Progenitor cell of endocrine pancreas (in vitro differentiated cells): ENCODE measurements around the gene SLC25A10. TPM values are rescaled to one million over a fixed set of nuclear protein-coding genes. Genes with fewer than 3 reads are reported as not detected.
A peak's percentile ranks its signal among the peaks of the same experiment; 100 is the strongest.

Experiments
- DNase-seq: peaks from one replicate; pipeline ENCODE4 v3.0.0; 2021; ENCODE audit warnings: low spot score; ENCODE audit not compliant: unreplicated experiment
- H3K27ac Mint-ChIP-seq: 2 replicates; pipeline ENCODE4 v1.8.0; 2021; ENCODE audit warnings: mild to moderate bottlenecking, moderate library complexity, mixed read lengths
- H3K27me3 Mint-ChIP-seq: 2 replicates; pipeline ENCODE4 v1.8.0; 2021; ENCODE audit warnings: mixed read lengths
- H3K36me3 Mint-ChIP-seq: 2 replicates; pipeline ENCODE4 v1.8.0; 2022; ENCODE audit warnings: mixed read lengths; ENCODE audit not compliant: insufficient read depth
- H3K4me1 Mint-ChIP-seq: 2 replicates; pipeline ENCODE4 v1.8.0; 2021; ENCODE audit warnings: low read depth, mixed read lengths
- H3K4me3 Mint-ChIP-seq: 2 replicates; pipeline ENCODE4 v1.8.0; 2021; ENCODE audit warnings: low read depth, mild to moderate bottlenecking, moderate library complexity, mixed read lengths
- H3K9me3 Mint-ChIP-seq: 2 replicates; pipeline ENCODE4 v1.8.0; 2021; ENCODE audit warnings: low read depth, mixed read lengths
- total RNA-seq: library from RNA; stranded (reverse); gene quantifications from 2 replicates; pipeline ENCODE4 v1.2.1, GENCODE V29; 2021
- TF ChIP-seq, protein P1 (sequence below): fragments of 200-600 bp; sonication (generic); IDR thresholded peaks from one replicate; pipeline ENCODE4 v1.5.0; 2021; ENCODE audit warnings: antibody characterized with exemption, mild to moderate bottlenecking; ENCODE audit not compliant: unreplicated experiment

Gene SLC25A10
- total RNA-seq, 1 donor from 2014 or later, result 36.9 TPM

DNA sequence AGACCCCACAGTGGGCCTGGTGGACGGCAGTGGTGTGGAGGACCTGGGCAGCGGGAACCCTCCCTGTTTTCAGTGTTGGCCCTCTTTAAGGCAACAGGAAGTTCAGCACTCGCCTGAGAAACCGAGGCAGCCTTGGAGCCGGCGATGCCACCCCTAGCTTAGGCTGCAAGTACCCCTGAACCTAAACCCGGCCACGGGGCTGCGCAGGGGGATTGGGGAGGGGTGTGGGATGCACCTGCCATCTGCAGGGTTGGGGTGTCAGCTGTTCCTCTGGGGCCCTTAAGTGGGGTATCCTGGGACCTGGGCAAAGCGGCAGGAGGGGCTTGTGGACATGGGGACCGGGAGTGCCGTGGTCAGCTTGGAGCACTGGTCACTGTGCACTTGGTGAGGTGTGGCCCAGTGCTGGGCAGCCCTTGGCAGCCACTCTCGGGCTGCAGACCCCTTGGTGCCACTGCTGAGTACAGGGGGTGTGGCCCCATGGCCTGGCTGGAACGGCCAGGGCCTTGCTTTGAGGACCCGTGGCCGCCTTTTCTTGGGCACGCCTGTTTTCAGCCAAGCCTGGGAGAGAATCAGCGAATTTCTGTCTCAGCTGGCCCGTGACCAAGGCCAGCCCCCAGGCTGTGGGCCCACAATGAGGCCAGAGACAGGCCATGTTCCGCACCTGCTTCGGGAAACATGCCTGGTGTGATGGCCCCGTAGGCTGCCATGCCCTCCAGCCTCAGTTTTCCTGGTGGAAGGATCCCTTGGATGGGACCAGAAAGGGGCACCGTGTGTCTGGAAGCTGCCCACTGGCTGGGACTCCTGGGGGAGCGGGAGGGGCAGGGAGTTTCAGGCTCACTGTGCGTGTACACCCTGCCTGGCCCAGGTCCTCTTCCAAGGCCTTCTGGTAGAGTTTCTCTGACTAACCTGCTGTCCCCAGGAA lies 4.1 kb upstream of the SLC25A10 start:
- TF ChIP-seq, protein P1, sequence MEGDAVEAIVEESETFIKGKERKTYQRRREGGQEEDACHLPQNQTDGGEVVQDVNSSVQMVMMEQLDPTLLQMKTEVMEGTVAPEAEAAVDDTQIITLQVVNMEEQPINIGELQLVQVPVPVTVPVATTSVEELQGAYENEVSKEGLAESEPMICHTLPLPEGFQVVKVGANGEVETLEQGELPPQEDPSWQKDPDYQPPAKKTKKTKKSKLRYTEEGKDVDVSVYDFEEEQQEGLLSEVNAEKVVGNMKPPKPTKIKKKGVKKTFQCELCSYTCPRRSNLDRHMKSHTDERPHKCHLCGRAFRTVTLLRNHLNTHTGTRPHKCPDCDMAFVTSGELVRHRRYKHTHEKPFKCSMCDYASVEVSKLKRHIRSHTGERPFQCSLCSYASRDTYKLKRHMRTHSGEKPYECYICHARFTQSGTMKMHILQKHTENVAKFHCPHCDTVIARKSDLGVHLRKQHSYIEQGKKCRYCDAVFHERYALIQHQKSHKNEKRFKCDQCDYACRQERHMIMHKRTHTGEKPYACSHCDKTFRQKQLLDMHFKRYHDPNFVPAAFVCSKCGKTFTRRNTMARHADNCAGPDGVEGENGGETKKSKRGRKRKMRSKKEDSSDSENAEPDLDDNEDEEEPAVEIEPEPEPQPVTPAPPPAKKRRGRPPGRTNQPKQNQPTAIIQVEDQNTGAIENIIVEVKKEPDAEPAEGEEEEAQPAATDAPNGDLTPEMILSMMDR, result no peak
- H3K36me3 Mint-ChIP-seq, result peaks cover 7% of the 10 kb centered on the region
- DNase-seq, result no peak
- H3K27me3 Mint-ChIP-seq, result peaks cover 5% of the 10 kb centered on the region
- H3K4me1 Mint-ChIP-seq, result peaks cover 14% of the 10 kb centered on the region
- H3K4me3 Mint-ChIP-seq, result no peak overlapping the region
- no peak overlapping the region for H3K27ac Mint-ChIP-seq
- no peaks in the 10 kb centered on the region for H3K9me3 Mint-ChIP-seq

DNA sequence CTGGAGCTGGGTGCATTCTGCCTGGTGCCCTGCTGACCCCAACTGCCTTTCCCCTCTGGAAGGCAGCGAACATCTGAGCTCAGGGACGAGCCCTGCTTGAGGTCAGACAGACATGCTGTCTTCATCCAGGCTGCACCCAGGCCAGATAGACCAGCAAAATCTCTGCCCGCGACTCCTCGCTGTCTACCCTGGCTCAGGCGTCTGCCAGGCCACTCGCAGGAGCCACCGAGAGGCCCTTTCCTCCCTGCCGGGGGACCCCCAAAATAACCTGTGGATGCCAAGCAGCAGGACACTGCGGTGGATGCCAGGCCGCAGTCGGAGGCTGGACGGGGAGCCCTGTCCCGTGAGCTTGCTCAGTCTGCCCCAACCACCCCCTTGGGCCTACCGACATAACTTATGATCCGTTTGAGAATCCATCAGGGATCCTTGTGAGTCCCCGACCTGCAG lies 3.3 kb upstream of the SLC25A10 start:
- no peaks in the 10 kb centered on the region for H3K9me3 Mint-ChIP-seq
- H3K27me3 Mint-ChIP-seq, result peaks cover 5% of the 10 kb centered on the region
- no peak for DNase-seq
- no peak overlapping the region for H3K27ac Mint-ChIP-seq
- H3K4me3 Mint-ChIP-seq, result no peak overlapping the region
- peaks cover 7% of the 10 kb centered on the region for H3K36me3 Mint-ChIP-seq
- H3K4me1 Mint-ChIP-seq, result peaks cover 18% of the 10 kb centered on the region
- TF ChIP-seq, protein P1, result no peak

DNA sequence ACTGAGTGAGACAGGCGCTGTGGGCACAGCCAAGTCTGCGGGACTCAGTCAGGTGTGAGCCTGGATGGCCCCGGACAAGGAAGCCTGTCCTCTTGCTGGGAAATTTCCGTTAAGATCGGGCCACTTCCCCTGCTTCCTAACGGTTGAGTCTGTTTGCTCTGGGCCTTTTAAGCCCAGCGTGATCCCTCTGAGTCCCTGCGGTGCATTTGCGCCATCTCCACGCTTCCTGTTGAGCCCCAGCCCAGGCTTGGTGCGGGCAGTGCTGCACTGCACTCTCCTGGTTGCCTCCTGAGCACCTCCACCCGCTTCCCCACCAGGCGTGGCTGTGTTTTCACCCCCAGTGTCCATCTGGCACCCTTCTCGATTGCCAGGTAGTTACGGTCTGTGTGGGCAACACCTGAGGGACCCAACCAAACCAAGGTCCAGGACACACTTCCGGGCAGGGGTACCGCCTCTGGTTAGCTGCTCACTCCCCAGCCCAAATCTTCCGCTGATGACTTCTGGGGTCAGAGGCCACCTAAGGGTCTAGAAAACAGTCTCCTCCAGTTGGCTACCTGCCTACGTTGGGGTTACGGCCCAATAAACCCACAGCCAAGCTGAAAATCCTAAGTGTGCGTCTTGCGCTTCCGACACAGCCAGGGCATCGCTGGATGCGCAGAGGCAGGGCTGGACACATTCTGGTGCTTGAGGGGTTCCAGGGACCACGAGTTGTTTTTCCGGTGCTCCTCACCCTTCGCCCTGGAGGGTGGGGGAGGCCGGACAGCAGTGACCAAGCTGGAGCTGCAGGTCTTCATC lies 1.4 kb upstream of the SLC25A10 start:
- Mint-ChIP-seq H3K27ac (peak overlapping the region; percentile 69), H3K9me3 (no peaks in the 10 kb centered on the region), H3K4me1 (peaks cover 20% of the 10 kb centered on the region), H3K4me3 (peak overlapping the region; percentile 63), H3K36me3 (peaks cover 6% of the 10 kb centered on the region), H3K27me3 (peaks cover 5% of the 10 kb centered on the region)
- TF ChIP-seq, protein P1, result no peak
- no peak for DNase-seq

DNA sequence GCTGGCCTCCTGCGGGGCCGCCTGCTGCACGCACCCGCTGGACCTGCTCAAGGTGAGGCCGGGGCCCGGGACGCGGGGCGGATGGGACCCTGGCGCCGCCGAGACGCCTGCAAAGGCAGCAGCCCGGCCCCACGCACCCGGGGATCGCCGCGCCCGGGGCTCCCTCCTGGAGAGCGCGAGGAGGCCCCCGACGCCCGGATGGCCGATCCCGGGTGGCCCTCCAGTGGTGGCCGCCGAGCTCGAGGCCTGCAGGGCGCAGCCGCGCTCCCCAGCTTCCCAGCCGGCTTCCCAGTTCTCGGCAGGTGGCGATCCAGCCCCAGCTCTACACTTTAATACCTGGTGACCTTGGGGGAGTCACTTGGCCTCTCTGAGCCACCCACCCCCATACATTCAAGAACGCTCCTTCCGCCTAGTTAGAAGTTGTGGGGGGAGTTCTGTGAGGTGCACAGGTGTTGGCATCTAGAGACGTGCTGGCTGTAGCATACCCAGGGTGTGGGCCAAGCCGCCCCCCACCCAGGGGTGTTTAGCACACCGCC lies 452 bp downstream of the SLC25A10 start:
- TF ChIP-seq, protein P1, result peak; percentile 35
- peaks cover 20% of the 10 kb centered on the region for H3K4me1 Mint-ChIP-seq
- H3K27ac Mint-ChIP-seq, result peak overlapping the region; percentile 97
- peak; percentile 35 for DNase-seq
- H3K36me3 Mint-ChIP-seq, result no peaks in the 10 kb centered on the region
- H3K27me3 Mint-ChIP-seq, result peaks cover 5% of the 10 kb centered on the region
- H3K9me3 Mint-ChIP-seq, result no peaks in the 10 kb centered on the region
- peak overlapping the region; percentile 91 for H3K4me3 Mint-ChIP-seq

DNA sequence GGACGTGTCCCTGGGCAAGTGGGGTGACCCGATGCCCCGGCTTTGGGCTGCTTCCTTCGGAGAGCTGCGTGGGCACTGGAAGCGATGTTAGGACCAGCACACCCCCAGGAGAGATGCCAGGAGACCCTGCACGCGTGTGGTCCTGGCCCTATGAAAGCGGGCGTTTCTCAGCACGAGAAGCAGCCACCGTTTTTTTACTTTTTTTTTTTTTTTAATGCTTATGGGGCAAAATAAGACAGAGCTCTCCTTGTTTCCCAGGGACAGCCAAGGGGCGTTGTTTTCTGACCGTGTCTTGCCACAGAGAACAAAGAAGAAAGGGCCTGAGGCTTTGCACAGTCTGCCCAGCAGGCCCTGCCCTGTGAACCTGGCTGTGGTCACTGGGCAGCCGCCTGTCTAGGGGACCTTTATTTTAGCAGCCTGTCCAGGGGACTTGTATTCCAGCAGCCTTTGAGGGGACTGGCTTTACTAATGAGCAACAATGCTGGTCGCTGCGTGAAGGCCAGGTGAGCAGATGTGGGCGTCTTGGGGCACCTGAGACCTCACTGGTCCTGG lies 996 bp downstream of the SLC25A10 start:
- TF ChIP-seq, protein P1, result no peak
- Mint-ChIP-seq H3K9me3 (no peaks in the 10 kb centered on the region), H3K27me3 (peaks cover 5% of the 10 kb centered on the region), H3K36me3 (peaks cover 1% of the 10 kb centered on the region), H3K4me3 (peak overlapping the region; percentile 91), H3K27ac (peak overlapping the region; percentile 97), H3K4me1 (peaks cover 20% of the 10 kb centered on the region)
- no peak for DNase-seq
